Spleen (tissue), 7 donors: ENCODE measurements around the gene GSTK1.

Source experiments
- POLR2A ChIP-seq, 3 donors: fragments of 450-650 bp; IDR thresholded peaks; one replicate each; pipeline ENCODE4 v1.5.1; 2017; ENCODE audit warnings: antibody characterized with exemption in 3 of 3, mild to moderate bottlenecking in 1 of 3
- TF ChIP-seq, protein P1 (sequence below), 11 experiments: fragments of 200-600 bp in 7 of 11; fragments of 450-650 bp in 4 of 11; sonication (generic) in 4 of 11; IDR thresholded peaks in 8 of 11; conservative IDR thresholded peaks in 3 of 11; 1 replicate in 7 of 11; 2 replicates in 4 of 11; pipeline versions ENCODE4 v1.4.0 to v1.8.0; 2016 to 2021; ENCODE audit warnings: antibody characterized with exemption in 11 of 11, inconsistent platforms in 4 of 11, mild to moderate bottlenecking in 1 of 11
- donor health status: DM: no; HTN: no; CAD: no; lungs with moderate emphysema.
- donor health status: DM: no; HTN: no; CAD: no.
- donor health status: DM: no; HTN: no; CAD: no.

DNA sequence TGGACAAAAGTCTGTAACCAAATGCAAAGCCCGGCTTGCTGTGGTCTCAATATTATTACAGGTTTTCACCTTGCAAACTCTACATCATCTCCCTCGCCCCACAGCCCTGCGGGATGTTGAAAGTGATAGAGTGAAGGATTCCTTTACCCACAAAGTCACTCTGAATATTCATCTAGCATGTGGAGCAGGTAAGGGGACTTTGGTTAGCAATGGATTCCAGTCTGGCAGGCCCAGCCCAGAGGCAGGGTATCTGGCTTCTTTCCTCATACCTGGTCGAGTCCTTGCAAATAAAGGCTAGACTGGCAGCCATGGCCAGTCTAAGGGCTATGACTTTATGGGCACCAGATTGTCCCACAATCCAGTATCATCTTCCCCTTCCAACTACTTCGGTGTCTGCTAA lies 38.2 kb upstream of the GSTK1 start:
- TF ChIP-seq, protein P1, sequence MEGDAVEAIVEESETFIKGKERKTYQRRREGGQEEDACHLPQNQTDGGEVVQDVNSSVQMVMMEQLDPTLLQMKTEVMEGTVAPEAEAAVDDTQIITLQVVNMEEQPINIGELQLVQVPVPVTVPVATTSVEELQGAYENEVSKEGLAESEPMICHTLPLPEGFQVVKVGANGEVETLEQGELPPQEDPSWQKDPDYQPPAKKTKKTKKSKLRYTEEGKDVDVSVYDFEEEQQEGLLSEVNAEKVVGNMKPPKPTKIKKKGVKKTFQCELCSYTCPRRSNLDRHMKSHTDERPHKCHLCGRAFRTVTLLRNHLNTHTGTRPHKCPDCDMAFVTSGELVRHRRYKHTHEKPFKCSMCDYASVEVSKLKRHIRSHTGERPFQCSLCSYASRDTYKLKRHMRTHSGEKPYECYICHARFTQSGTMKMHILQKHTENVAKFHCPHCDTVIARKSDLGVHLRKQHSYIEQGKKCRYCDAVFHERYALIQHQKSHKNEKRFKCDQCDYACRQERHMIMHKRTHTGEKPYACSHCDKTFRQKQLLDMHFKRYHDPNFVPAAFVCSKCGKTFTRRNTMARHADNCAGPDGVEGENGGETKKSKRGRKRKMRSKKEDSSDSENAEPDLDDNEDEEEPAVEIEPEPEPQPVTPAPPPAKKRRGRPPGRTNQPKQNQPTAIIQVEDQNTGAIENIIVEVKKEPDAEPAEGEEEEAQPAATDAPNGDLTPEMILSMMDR (IDR thresholded peaks at IDR 0.05 in 8 of 11, conservative IDR thresholded peaks at IDR 0.05 in 3 of 11): no peak
- no peak for TF ChIP-seq POLR2A (IDR thresholded peaks at IDR 0.05)
